OCI-M2 (cell line): Measurements from ENCODE around the gene SNX1.

ENCODE experiments used
- DNase-seq: peaks from one replicate; lab custom pipeline; 2025; ENCODE audit not compliant: unreplicated experiment; lab: John Stamatoyannopoulos, UW

Gene SNX1

DNA sequence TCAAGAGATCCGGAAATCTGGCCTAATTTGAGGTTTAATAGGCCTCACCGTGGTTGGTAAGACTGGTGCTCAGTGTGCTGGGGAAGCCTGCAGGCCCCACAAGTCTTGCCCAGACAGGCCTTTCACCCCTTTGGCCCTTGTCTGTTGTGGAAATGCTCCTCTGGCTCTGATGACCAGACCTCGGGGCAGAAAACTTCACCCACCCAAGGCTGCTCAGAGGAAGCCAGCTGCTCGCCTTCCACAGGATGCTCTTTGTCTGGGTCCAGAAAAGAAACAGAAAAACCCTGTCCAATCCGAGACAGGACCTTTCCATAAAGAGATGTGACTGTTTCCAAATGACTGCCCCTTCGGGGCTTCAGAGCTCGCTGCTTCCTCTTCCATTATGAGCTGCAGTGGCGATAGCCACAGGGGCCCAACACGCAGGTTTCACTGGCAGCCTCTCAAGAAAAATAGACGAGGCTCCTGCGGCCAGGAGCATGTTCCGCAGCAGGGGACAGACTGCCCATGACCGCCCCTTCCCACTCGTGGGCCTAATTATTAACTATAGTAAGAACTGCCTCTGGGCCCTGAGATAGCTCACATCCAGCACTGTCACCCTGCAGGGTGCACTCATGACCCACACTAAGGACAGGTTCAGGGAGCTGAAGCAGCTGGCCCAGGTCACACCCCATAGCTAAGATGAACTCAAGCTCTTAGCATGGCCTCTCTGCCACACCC lies 48.9 kb downstream of the SNX1 start:
- DNase-seq = no peak

DNA sequence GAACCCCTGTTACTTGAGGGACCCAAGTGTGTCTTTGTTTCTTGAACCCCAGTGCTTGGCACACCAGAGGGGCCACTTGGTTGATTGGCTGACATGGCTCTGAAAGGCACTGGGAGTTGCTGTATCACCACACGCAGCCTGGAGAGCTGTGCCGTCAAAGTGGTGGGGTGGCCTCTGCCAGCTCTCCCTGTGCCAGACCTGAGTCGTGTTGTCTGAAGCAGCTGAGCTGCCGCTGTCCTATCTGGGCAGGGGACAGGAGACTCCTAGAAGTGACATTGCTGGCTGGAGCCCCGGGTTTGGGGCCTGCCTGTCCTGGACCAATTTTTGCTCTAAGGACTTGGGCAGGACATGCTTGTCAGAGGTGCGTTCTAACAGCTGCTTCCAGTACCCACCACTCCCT lies 50.3 kb downstream of the SNX1 start:
- DNase-seq = no peak

DNA sequence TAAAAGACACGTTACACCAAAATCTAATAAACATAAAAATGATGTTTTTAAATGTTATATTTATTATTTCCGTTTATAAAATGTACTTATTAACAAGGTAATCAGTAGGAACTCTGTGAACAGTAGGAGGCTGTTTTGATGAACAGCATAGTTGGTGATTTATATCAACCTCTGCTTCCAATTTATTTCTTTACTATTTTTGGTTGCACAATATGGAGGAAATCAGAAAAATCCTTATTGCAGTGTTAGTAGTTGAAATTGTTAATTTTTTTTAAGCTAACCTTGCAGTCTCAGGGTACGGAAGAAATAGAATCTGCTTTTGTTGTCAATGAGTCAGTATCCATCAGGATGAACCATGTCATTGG lies 50.7 kb downstream of the SNX1 start:
- DNase-seq = no peak

DNA sequence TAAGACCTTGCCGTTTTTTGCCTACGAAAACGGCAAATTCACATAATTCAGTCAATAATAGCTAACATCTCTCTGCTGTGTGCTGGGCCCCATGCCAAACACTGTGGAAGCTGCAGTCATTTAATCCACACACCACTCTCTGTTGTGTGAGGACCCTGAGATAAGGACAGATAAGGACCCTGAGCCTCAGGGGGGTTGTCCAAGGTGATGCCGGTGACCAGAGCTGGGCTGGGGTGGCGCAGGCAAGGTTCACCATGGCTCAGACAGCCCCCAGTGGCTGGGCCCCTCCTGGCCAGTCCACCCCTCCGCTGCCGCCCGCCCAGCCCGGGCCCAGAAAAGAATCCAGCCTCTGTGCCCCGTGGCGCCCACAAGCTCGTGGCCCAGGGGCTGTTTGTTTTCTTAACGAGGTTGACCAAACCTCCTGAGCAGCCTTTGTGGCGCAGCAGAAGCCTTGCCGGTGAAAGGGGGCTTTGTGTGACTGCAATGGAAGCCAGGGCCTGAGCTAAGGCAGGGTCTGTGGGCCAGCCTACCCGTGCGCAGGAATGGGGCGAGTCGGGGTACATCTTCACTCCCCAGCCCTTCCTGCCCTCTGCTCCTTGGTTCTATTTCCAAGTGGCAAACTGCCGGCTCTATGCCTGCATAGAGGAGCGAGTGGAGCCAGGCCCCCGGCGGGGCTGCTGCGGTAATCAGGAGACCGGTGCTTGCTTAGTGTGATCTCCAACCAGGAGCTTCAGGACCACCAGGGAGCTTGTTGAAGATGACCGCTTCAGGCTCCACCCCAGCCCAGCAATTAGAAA lies 51.3 kb downstream of the SNX1 start:
- DNase-seq = no peak

DNA sequence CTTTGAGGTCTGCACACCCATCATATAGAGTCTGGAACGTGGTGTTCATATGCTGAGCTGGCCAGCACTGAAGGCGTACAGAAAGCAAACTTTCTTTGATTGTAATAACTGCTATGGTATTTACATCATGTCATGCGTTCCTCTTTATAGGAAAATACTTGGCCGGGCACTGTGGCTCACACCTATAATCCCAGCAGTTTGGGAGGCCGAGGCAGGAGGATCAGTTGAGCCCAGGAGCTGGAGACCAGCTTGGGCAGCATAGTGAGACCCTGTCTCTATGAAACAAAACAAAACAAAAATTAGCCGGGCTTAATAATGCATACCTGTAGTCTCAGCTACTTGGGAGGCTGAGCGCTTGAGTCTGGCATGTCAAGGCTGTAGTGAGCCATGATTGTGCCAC lies 52.4 kb downstream of the SNX1 start:
- no peak for DNase-seq

DNA sequence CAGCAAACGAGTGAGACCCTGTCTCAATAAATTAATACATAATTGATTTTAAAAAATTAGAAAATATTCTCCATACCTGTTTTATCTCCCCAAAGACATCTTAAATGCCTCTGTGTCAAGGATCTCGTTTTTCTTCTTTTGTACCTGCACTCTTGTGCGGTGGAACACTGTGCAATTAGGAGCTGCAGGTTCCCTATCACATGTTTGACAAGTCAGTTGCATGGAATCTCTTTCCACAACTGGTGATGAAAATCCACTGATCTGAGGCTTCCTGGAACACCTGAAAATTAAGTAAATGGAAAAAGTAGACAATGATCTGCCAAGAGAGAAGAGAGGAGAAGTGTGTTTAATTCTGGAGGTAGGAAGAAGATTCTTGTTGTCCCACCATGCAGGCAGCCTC lies 52.8 kb downstream of the SNX1 start:
- no peak for DNase-seq

DNA sequence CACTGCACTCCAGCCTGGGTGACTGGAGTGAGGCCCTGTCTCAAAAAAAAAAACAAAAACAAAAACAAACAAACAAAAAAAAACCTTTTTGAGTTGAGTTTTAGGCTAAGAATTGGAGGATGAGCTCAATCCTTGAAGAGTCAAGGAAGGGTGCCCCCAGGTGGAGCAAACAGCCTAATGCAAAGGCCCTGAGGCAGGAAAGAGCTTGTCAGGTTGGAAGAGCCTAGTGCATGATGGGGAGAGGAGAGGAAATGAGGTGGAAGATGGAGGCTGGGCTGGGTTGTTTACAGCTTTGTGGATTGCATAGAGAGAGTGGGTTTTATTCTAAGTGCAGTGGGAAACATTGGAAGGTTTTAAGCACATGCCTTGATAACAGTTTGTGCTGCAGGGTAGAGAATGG lies 53.6 kb downstream of the SNX1 start:
- no peak for DNase-seq

DNA sequence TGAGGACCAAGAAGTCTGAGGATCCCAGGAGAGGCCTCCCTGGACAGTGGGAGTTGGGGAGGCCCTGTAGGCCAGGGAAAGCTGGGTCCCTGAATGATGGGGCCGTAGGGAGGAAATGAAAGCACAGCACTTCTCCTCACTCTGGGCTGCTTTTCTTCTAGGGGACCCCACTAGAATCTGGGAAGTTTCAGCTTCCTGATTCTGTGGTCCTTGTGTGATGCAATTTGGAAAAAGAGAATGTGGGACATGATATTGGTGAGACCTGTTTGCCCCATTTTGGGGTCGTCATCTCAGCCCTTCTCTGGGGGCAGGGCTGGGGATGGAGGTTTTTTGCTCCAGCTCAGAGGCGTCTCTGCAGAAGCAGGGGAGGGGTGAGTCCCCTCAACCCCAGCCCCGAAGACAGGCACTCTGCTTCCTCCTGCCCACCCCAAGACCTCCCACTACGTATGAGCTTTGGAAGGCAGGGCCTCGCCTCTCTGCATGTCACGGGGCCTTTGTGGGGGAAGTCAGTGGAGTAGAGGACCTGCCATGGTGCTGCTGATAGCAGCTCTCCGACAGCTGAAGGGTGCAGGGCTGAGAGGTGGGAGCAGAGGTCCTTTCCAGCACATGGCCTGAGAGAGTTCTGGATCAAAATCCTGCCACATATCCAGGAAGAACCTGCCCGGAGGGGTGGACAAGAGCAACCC lies 54.3 kb downstream of the SNX1 start:
- peak; percentile 36 for DNase-seq

DNA sequence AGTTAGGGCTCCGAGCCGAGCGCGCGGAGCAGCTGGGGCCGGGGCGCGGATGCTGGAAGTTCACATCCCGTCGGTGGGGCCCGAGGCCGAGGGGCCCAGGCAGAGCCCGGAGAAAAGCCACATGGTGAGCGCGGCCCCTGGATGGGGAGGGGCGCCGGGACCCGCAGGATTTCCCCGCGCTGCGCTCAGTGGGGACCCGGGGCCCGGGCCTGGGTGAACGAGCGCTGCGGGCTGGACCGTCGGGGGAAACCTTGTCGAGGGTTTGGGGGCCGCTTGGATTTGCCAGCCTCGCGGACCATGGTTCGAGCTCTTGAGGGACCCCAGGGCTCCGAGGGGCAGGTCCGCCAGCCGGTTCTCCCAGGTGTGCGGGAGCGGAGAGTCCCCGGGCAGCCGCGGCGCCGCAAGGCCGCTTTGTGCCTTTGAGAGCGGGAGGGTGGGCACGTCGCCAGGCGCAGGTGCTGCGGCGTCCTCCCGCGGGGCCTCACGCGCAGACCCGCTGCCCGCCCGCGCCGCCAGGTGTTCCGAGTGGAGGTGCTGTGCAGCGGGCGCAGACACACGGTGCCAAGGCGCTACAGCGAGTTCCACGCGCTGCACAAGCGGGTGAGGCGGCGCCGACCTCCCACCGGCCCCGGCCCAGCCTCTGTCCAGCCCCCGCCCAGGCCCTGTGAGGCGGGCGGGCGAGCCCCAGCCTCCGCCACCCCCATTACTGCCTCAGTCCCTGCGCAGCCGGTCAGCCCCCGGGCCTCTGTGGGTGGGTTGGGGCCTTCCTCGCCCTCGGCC lies 56.1 kb downstream of the SNX1 start, which contains the start of gene SNX22:
SNX22 (plus strand) TSS at position 5 of the 780 bp plus-strand sequence; CDS start at position 50, 45 bp downstream.
- no peak for DNase-seq

DNA sequence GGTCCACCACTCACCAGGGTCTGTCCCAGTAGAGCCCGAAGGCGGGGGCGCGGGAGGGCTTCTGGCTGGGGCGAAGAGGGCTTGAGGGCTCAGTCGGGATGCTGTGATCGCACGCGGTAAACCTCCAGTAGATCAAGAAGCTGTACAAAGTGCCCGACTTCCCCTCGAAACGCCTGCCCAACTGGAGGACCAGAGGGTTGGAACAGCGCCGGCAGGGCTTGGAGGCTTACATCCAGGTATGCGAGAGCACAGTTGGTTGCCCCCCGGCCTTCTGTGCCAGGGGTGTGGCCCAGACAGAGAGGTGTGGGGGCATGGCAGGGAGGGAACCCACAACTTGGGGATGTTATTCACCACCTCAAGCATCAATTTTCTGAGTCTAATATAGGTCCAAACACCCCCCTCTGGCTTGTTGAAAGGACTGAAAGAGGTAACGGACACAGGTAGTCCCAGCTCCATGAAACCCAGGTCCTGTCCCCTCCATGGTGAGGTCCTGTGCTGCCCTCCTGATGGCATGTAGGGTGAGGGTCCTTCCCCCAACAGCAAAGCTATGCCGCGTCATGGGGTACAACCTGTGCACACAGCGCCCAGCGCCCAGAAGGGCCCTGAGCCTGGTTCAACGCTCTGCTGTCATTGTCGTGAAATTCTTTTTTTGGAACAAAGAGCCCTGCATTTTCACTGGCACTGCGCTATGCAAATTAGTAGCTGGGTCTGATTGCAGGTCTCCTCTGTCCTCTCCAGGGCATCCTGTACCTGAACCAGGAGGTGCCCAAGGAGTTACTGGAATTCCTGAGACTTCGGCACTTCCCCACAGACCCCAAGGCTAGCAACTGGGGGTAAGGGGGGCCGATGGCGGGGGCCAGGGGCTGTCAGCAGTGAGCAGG lies 57.0 kb downstream of the SNX1 start:
- no peak for DNase-seq

DNA sequence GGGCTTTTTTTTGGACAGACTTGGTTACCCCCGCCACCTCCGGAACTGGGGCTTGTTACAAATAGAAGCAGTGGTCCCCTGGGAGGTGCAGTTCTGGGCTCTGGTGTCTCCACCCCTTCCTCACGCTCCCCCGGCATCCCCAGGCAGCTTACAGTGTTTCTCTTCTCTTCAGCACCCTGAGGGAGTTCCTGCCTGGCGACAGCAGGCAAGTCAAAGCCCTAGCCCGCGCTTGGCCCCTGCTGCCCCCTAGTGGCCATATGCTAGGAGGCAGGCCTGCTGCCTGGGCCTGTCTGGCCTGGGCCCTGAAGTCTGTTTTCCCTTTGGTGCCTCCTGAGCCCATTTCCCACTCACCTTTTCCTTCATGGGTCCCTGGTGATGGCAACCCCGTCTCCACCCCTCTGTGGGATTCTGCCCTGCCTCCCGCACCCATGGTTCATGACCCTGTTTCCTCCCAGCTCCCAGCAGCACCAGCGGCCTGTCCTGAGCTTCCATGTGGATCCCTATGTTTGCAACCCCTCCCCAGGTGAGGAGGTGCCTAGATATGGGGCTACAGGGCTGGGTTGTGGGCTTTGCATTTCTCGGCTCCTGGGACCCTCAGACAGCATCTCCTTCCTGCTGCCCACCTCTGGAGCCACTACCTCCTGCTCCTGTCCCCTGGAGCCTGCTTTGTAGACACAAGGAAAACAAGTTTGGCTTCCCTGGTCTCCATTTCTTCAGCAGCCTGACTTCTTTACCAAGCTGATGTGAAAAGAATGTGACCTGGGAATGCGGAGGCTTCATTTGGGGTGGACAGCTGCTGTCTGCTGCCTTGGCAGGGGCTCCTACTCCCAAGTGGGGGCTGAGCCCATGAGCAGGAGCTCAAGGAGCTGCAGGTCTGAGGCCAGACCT lies 57.9 kb downstream of the SNX1 start:
- peak; percentile 60 for DNase-seq

DNA sequence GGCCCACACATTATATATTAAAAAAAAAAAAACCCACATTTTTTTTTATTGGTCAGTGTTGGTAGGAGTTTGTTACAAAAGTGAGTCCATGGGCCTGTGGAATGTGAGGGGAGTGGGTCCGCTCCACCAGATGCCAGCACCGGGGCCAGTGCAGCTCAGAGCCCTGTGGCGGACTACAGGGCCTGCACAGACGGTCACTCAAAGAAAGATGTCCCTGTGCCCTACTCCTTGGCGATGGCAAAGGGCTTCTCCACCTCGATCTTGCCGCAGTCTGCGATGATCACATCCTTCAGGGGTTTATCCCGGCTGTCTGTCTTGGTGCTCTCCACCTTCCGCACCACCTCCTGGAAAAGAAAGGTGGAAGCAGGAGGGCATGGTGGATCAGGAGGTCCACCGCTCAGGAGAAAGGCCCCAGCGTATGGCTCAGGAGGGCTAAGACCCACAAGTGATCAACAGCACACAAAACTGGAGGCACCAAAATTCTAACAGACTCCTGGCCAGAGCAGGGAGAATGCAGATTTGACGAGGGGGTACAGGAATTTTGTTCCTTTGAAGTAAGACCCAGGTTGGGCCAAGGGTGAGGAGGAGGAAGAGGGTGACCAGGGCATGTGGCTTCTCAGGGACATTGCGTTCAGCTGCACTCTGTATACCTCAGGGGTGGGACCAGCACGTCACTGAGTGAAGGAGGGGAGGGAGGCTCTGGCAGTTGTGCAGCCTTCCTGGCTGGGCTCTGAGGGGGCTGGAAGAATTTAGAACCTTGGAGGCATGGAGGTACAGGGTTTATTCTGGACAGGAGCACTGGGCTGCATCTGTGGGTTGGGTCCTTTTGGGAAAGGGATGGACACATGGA lies 60.2 kb downstream of the SNX1 start:
- no peak for DNase-seq

DNA sequence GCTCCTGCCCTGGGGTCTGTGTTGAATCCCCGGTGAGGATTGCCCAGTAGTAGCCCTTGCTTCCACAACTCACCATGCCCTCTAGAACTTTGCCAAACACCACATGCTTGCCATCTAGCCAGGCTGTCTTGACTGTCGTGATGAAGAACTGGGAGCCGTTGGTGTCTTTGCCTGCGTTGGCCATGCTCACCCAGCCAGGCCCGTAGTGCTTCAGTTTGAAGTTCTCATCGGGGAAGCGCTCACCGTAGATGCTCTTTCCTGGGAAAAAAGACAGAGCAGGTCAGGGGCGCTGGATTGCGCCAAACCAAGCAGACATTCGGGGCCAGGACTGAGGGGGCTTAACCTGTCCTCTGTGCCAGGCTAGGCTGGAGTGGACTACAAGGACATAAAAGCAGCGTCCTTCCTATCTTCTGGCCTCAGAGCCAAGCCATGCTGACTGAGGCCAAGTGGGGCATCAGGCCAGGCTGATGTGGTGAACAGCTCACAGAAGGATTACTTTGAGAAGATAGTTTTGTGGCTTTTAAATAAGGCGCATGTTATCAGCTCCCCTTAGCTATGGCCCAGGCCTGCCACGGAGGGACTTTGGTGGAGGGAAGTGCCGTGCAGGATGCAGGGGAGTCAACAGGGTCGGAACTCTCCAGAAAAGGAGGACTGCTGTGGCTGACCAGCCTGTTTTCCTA lies 61.0 kb downstream of the SNX1 start:
- no peak for DNase-seq

DNA sequence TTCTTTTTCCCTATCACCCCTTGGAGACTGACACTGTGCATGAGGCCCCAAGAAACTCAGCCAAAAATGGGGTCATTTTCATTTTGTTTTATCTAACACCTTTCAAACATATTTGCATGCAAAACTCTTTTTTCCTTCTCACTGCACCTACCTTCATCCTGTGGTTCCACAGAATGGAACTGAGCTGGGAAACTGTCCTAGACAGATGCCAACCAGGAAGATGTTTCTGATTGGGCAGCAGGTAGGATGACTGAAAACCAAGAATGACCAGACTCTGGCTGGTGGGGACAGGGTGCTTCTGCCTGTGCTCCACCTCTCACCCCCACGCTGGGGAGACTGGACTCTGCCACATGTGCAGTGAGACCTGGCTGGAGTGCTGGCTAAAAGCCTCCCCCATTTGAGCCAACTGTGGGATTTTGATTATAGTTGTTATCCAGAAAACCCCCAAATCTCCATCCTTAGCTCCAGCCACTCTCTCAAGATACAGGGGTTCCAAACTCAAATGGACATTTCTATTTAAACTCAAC lies 61.9 kb downstream of the SNX1 start:
- DNase-seq = no peak

DNA sequence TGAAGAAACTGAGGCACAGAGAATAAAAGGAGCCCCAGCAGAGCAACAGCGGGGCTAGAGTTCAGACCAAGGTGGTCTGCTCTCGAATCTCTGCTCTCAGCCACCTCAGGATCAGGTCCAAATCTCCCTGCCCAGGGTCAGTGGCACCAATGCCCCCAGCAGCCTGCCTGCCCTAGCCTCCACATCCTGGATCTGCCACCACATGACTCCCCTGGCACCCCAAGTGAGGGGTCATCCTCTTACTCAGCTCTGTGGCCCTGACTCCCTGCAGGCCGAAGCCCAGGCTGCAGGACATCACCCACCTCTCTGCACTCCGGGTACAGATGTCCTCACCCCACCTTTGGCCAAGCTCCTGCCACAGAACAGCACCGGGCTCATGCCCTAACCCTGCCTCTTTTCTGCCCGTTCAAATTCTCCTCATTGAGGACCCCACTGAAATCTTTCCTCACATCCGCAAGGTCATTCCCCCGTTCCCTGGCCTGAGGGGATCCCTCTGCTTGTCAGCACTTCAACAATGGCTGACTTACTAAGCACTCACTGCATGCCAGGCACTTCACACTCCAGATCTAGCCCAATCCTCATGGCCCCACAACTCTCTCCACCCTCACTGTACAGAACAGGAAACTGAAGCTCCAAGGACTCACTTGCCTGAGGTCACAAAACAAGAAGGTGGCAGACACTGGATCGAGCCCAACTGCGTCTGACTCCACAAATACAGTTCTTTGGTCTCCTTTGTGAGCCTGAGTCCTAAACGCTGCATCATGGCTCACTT lies 62.8 kb downstream of the SNX1 start:
- DNase-seq = no peak

DNA sequence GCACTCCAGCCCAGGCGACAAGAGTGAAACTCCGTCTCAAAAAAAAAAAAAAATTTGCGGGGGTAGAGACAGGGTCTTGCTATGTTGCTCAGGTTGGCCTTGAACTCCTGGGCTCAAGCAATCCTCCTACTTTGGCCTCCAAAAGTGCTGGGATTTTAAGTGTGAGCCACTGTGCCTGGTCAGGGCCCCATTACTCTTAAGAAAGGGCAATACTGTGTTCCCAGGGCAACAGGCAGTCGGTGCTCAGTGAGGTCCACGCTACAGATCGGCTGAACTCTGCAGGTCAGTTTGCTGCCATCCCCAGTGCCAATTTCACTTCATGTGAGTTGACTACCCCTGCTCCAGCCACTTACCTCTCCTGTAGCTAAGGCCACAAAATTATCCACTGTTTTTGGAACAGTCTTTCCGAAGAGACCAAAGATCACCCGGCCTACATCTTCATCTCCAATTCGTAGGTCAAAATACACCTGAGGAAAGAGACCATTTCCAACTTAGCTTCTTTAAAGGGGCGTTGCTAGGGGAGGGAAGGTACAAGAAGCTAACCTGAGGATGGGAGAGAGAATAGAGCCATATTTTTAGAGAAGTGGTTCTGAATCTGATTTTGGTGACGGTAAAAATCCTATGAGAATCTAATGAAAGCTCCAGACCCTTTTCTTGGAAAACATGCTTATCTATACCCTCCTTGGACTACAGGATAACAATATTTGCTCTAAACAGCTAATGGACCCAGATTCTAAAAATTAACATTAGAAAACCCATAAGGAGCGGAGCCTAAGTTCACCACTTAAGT lies 66.1 kb downstream of the SNX1 start:
- no peak for DNase-seq
